Left ventricle myocardium inferior (tissue), 1 donor: ENCODE results near the gene EPB41L5. TPM values are rescaled to one million over a fixed set of nuclear protein-coding genes. Genes with fewer than 3 reads are reported as not detected.
A peak's percentile ranks its signal among the peaks of the same experiment; 100 is the strongest.
"Not testable (repeated sequence)": the region's sequence is repeated elsewhere in the genome, so short reads cannot be mapped to it uniquely, and the experiment has no call there.

Experiments used
- DNase-seq: peaks from one replicate; pipeline ENCODE4 v3.0.0-alpha.2; 2020
- H3K27ac ChIP-seq: fragments of 200-600 bp; replicated peaks from 2 replicates; pipeline ENCODE4 v1.8.0; 2021
- H3K27me3 ChIP-seq: fragments of 200-600 bp; 2 replicates; pipeline ENCODE4 v1.8.0; 2021; ENCODE audit warnings: low read depth
- H3K36me3 ChIP-seq: fragments of 200-600 bp; 2 replicates; pipeline ENCODE4 v1.8.0; 2021
- H3K4me1 ChIP-seq: fragments of 200-600 bp; 2 replicates; pipeline ENCODE4 v1.8.0; 2021
- H3K4me3 ChIP-seq: fragments of 200-600 bp; 2 replicates; pipeline ENCODE4 v1.8.0; 2021; ENCODE audit warnings: mild to moderate bottlenecking, moderate library complexity
- H3K9me3 ChIP-seq: fragments of 200-600 bp; replicated peaks from 2 replicates; pipeline ENCODE4 v1.8.0; 2021
- CTCF ChIP-seq: fragments of 200-600 bp; IDR thresholded peaks from 2 replicates; pipeline ENCODE4 v1.8.0; 2021; ENCODE audit warnings: antibody characterized with exemption, mild to moderate bottlenecking, borderline replicate concordance
- intact Hi-C: fragments of 100-400 bp; cut with micrococcal nuclease; formaldehyde crosslinking; loops from one replicate; pipeline ENCODE4 v1.11.0; 2022
- long read RNA-seq: library from polyadenylated mRNA; unstranded; transcript quantifications from one replicate; pipeline ENCODE4 v2.0.0, GENCODE V29; 2021
- total RNA-seq: library from RNA; stranded (reverse); fragmentation: NEBNext Ultra II Directional; extraction: Animal tissue kit (Norgen Biotek cat#: 25700); gene quantifications from one replicate; pipeline ENCODE4 v1.2.1, GENCODE V29; 2021
- donor health status: DM: no; HTN: yes; CAD: no; lungs with severe emphysema.

EPB41L5 gene
- 9.1 TPM for total RNA-seq
- long read RNA-seq, partial matches to known transcripts: 1 of 7 reads
- long read RNA-seq, other reads (novel, unspliced or antisense): 6 of 7 reads

GRCh38 chr2:120012771-120013596 lies at the start of gene EPB41L5:
Gene EPB41L5 (plus strand): TSS chr2:120013077. CDS start chr2:120019085, 6,008 bp downstream.
- TF ChIP-seq CTCF: no peak
- peak within 1 kb of the TSS; percentile 99 for H3K4me3 ChIP-seq
- no peaks in the 10 kb centered on the region for H3K27me3 ChIP-seq
- intact Hi-C loops: no loop called here
- peak within 1 kb of the TSS; percentile 90 for H3K27ac ChIP-seq
- H3K4me1 ChIP-seq: peaks cover 30% of the 10 kb centered on the region
- no peaks in the 10 kb centered on the region for H3K36me3 ChIP-seq
- DNase-seq: peak; percentile 92
- no peaks in the 10 kb centered on the region for H3K9me3 ChIP-seq

DNA sequence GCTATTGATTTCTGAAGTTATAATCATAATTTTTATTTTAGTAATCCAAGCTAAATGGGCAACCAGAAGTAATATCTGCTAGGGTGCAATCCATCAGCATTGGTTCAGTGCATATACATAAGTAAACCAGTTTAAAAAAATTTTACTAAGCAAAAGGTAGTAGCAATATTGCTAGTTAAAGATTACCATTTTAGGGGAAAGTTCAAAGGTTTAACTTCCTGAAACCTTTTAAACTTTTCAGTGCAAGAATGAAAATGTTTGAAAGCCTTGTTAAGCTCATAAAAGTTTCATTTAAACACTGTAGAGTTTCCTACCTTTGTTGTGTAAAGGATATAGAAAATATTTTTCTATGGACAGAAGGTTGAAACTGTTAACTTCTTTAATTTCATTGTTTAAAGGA lies 31.0 kb upstream of the EPB41L5 start:
- H3K9me3 ChIP-seq: no peaks in the 10 kb centered on the region
- H3K4me1 ChIP-seq: peaks cover 10% of the 10 kb centered on the region
- intact Hi-C loops: no loop called here
- H3K4me3 ChIP-seq: no peak overlapping the region
- DNase-seq: no peak
- no peaks in the 10 kb centered on the region for H3K27me3 ChIP-seq
- no peak overlapping the region for H3K27ac ChIP-seq
- H3K36me3 ChIP-seq: peaks cover 8% of the 10 kb centered on the region
- no peak for TF ChIP-seq CTCF

DNA sequence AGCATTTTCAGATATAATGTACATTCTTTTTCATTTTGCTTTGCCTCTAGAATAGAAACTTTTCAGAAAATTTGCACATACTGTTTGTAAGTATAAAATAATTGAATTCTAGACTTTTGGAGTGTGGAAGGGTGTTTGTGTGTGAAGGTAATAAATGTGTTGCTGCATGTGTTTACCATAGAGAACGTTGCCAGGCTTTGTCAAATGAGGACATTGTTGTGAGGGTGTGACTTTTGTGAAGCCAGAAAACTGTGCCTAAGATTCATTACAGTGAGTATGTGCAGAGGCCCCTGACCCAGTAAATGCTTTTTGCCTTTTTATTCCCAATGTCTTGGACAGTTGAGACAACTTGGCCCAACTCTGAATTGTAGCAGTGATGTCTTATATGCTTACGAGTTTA lies 30.4 kb upstream of the EPB41L5 start:
- intact Hi-C loops: no loop called here
- Histone ChIP-seq H3K4me1 (peaks cover 10% of the 10 kb centered on the region), H3K36me3 (peaks cover 3% of the 10 kb centered on the region), H3K9me3 (no peaks in the 10 kb centered on the region), H3K27me3 (no peaks in the 10 kb centered on the region), H3K27ac (no peak overlapping the region), H3K4me3 (no peak overlapping the region)
- TF ChIP-seq CTCF: no peak
- no peak for DNase-seq

DNA sequence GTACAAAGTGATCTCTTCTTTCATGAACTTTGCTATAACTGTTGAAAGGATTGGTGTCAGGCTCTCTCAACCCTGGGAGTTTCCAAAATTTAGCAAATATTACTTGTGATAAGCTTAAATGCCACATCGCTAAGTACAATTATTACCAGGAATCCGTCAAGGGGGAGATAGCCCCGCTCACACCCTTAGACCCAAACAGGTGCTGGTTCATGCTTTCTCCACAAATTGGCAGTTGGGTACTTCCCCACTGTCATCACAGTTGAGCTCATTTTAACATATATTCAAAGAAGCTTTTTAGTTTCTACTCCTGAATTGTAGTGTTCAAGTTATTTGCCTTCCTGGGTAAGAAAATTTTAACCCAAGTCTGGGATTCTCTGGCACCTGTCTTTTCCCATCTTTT lies 29.8 kb upstream of the EPB41L5 start:
- no peak for DNase-seq
- no peak overlapping the region for H3K27ac ChIP-seq
- H3K27me3 ChIP-seq: no peaks in the 10 kb centered on the region
- no peaks in the 10 kb centered on the region for H3K36me3 ChIP-seq
- no peak for TF ChIP-seq CTCF
- no peaks in the 10 kb centered on the region for H3K9me3 ChIP-seq
- no peak overlapping the region for H3K4me3 ChIP-seq
- H3K4me1 ChIP-seq: peaks cover 10% of the 10 kb centered on the region
- intact Hi-C loops: no loop called here

DNA sequence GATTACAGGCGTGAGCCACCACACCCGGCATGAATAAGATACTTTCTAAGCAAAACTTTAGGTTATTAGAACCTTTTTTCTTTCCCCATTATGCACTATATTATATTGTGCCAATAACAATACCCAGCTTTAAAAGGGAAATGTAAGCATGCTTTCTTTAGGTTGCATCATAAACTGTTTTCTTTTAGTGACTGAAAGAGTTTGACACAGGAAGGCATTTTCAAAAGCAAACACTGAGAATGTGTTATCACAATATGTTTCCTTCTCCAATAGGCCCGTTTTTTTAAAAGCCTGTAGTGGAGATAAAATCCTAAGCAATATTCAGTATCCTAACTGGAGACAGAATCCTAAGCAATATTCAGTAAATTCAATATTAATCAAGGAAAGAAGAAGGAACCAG lies 16.7 kb upstream of the EPB41L5 start:
- Histone ChIP-seq H3K27ac (no peak overlapping the region), H3K9me3 (no peaks in the 10 kb centered on the region), H3K4me1 (no peaks in the 10 kb centered on the region)

DNA sequence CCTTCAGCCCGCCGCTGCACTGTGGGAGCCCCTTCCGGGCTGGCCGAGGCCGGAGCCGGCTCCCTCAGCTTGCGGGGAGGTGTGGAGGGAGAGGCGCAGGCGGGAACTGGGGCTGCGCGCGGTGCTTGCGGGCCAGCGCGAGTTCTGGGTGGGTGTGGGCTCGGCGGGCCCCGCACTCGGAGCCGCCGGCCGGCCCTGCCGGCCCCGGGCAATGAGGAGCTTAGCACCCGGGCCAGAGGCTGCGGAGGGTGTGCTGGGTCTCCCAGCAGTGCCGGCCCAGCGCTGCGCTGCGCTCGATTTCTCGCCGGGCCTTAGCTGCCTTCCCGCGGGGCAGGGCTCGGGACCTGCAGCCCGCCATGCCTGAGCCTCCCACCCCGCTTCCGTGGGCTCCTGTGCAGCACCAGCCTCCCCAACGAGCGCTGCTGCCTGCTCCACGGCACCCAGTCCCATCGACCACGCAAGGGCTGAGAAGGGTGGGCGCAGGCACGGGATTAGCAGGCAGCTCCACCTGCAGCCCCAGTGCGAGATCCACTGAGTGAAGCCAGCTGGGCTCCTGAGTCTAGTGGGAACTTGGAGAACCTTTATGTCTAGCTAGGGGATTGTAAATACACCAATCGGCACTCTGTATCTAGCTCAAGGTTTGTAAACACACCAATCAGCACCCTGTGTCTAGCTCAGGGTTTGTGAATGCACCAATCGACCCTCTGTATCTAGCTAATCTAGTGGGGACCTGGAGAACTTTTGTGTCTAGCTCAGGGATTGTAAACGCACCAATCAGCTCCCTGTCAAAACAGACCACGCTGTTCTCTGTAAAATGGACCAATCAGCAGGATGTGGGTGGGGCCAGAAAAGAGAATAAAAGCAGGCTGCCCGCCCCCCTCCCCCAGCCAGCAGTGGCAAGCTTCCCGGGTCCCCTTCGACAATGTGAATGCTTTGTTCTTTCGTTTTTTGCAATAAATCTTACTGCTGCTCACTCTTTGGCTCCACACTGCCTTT lies 15.7 kb upstream of the EPB41L5 start:
- H3K27ac ChIP-seq, intact Hi-C loops, DNase-seq, H3K36me3 ChIP-seq, H3K9me3 ChIP-seq, H3K4me3 ChIP-seq, H3K27me3 ChIP-seq, H3K4me1 ChIP-seq: not testable (repeated sequence)

More for the DNA sequence above, 16.7 kb upstream of the EPB41L5 start:
- Histone ChIP-seq H3K36me3 (no peaks in the 10 kb centered on the region), H3K4me3 (no peak overlapping the region), H3K27me3 (peaks cover 4% of the 10 kb centered on the region)
- DNase-seq: no peak
- intact Hi-C loops: no loop called here
- TF ChIP-seq CTCF: no peak
